NCI-H2171 treated with DMSO at 0.1 percent for 48 hours (cell line): Measurements from ENCODE around the gene TGFBR3.
"Not testable (repeated sequence)": the region's sequence is repeated elsewhere in the genome, so short reads cannot be mapped to it uniquely, and the experiment has no call there.

Experiments used
- DNase-seq: peaks from one replicate; lab custom pipeline; 2025; lab: John Stamatoyannopoulos, UW

TGFBR3 gene

GRCh38 chr1:91682882-91683597, 202.9 kb downstream of the TGFBR3 start:
- no peak for DNase-seq

- DNase-seq: no peak
Measured at GRCh38 chr1:91680556-91681155, 205.3 kb downstream of the TGFBR3 start.

- DNase-seq: no peak
Measured at GRCh38 chr1:91679446-91679845, 206.5 kb downstream of the TGFBR3 start.

- no peak for DNase-seq
Measured at GRCh38 chr1:91676030-91676429, 209.9 kb downstream of the TGFBR3 start.

- DNase-seq: no peak
Measured at GRCh38 chr1:91674107-91674506, 211.8 kb downstream of the TGFBR3 start.

- DNase-seq: no peak
Measured at GRCh38 chr1:91673613-91674012, 212.3 kb downstream of the TGFBR3 start.

- no peak for DNase-seq
Measured at GRCh38 chr1:91672601-91673161, 213.3 kb downstream of the TGFBR3 start.

- no peak for DNase-seq
Measured at GRCh38 chr1:91670781-91671180, 215.2 kb downstream of the TGFBR3 start.

- no peak for DNase-seq
Measured at GRCh38 chr1:91669584-91670350, 216.2 kb downstream of the TGFBR3 start.

GRCh38 chr1:91666651-91667050, 219.3 kb downstream of the TGFBR3 start:
- DNase-seq: not testable (repeated sequence)

- no peak for DNase-seq
Measured at GRCh38 chr1:91661121-91661520, 224.8 kb downstream of the TGFBR3 start.

- DNase-seq: no peak
Measured at GRCh38 chr1:91660708-91661107, 225.2 kb downstream of the TGFBR3 start.

GRCh38 chr1:91655912-91656449, 230.0 kb downstream of the TGFBR3 start:
- DNase-seq: no peak

GRCh38 chr1:91653183-91653582, 232.8 kb downstream of the TGFBR3 start:
- no peak for DNase-seq

- no peak for DNase-seq
Measured at GRCh38 chr1:91651661-91652071, 234.3 kb downstream of the TGFBR3 start.

- DNase-seq: no peak
Measured at GRCh38 chr1:91651243-91651642, 234.7 kb downstream of the TGFBR3 start.

- no peak for DNase-seq
Measured at GRCh38 chr1:91650764-91651163, 235.2 kb downstream of the TGFBR3 start.

- no peak for DNase-seq
Measured at GRCh38 chr1:91647061-91647460, 238.9 kb downstream of the TGFBR3 start.

GRCh38 chr1:91645031-91645430, 240.9 kb downstream of the TGFBR3 start:
- DNase-seq: no peak

- DNase-seq: no peak
Measured at GRCh38 chr1:91643431-91643830, 242.5 kb downstream of the TGFBR3 start.

GRCh38 chr1:91640877-91641526, 244.9 kb downstream of the TGFBR3 start:
- DNase-seq: no peak

GRCh38 chr1:91637539-91637994, 248.4 kb downstream of the TGFBR3 start:
- no peak for DNase-seq
